Osteoblast (primary cell): Measurements from ENCODE around the gene SLC18A2. TPM values are rescaled to one million over a fixed set of nuclear protein-coding genes. Genes with fewer than 3 reads are reported as not detected.

Source experiments
- DNase-seq: peaks from one replicate; pipeline ENCODE4 v3.0.0; 2011; ENCODE audit warnings: low spot score, mixed read lengths; ENCODE audit not compliant: insufficient read length; ENCODE audit errors: missing footprints
- H2AFZ ChIP-seq: 2 replicates; pipeline ENCODE4 v1.6.0; 2011; ENCODE audit warnings: mild to moderate bottlenecking, low read length
- H3K27ac ChIP-seq: 2 replicates; pipeline ENCODE4 v1.5.1; 2011; ENCODE audit warnings: mild to moderate bottlenecking, low read depth, low read length, moderate library complexity
- H3K27me3 ChIP-seq: 2 replicates; pipeline ENCODE4 v1.6.0; 2012; ENCODE audit warnings: mild to moderate bottlenecking, control low read depth, inconsistent platforms, low read length, moderate library complexity; ENCODE audit not compliant: insufficient read depth
- H3K36me3 ChIP-seq: 2 replicates; pipeline ENCODE4 v1.5.1; 2011; ENCODE audit warnings: mild to moderate bottlenecking, low read length, control low read depth, moderate library complexity; ENCODE audit not compliant: insufficient read depth
- H3K4me1 ChIP-seq: 2 replicates; pipeline ENCODE4 v1.5.1; 2011; ENCODE audit warnings: mild to moderate bottlenecking, low read length, control low read depth, moderate library complexity; ENCODE audit not compliant: insufficient read depth
- H3K4me2 ChIP-seq: 2 replicates; pipeline ENCODE4 v1.6.0; 2011; ENCODE audit warnings: mild to moderate bottlenecking, low read length; ENCODE audit not compliant: insufficient read depth
- H3K4me3 ChIP-seq: fragments of 200-600 bp; sonication (generic); 3 replicates; pipeline ENCODE4 v1.5.1; 2012; ENCODE audit warnings: mild to moderate bottlenecking, low read length, inconsistent platforms; ENCODE audit not compliant: insufficient read depth
- H3K79me2 ChIP-seq: 2 replicates; pipeline ENCODE4 v1.6.0; 2012; ENCODE audit warnings: mild to moderate bottlenecking, low read length, control low read depth, inconsistent platforms; ENCODE audit not compliant: insufficient read depth
- H3K9me3 ChIP-seq: 2 replicates; pipeline ENCODE4 v1.5.1; 2011; ENCODE audit warnings: low read depth, low read length, control low read depth
- H4K20me1 ChIP-seq: 2 replicates; pipeline ENCODE4 v1.6.0; 2012; ENCODE audit warnings: mild to moderate bottlenecking, low read length, control low read depth; ENCODE audit not compliant: insufficient read depth
- total RNA-seq: library from RNA; depleted of rRNA; stranded (reverse); fragments of >200 nt; gene quantifications from 2 replicates; pipeline ENCODE4 v1.2.3, GENCODE V29; 2012
- TF ChIP-seq, protein P1 (sequence below): IDR thresholded peaks from 2 replicates; pipeline ENCODE4 v1.5.1; 2011; ENCODE audit warnings: mild to moderate bottlenecking, low read depth, low read length, moderate library complexity; ENCODE audit errors: extremely low read depth

Gene SLC18A2
- total RNA-seq, 1 donor, result not detected

DNA sequence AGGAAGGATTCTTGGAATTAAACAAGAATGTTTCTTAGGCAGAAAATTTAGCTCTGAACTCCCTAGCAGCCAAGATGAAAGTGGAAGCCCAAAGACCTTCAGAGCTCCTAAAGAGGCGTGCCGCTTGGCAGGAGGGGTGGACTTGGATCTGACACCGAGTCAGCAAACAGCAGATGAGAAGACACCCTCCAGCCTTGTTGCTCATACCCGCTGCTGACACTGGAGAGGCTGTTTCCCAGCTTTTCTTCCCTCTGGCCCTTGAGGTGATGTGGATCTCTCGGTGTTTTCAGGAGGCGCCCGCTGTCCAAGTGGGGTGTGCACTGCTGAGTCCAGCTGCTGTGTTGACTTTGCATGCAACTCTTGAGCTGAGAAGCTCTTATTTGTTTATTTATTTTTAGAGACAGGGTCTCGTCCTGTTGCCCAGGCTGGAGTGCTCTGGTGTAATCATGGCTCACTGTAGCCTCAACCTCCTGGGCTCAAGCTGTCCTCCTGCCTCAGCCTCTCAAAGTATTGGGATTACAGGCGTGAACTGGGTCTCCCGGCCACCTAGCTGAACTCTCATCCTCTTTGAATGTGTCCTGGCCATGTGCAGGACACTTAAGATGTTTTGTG is 21.5 kb downstream of the SLC18A2 start:
- no peak overlapping the region for H2AFZ ChIP-seq
- H3K4me1 ChIP-seq, result no peaks in the 10 kb centered on the region
- no peak overlapping the region for H3K27ac ChIP-seq
- H3K27me3 ChIP-seq, result peaks cover 24% of the 10 kb centered on the region
- DNase-seq, result no peak
- H3K79me2 ChIP-seq, result no peaks in the 10 kb centered on the region
- H3K36me3 ChIP-seq, result no peaks in the 10 kb centered on the region
- no peak overlapping the region for H3K4me2 ChIP-seq
- H3K9me3 ChIP-seq, result no peaks in the 10 kb centered on the region
- H3K4me3 ChIP-seq, result no peak overlapping the region
- TF ChIP-seq, protein P1, sequence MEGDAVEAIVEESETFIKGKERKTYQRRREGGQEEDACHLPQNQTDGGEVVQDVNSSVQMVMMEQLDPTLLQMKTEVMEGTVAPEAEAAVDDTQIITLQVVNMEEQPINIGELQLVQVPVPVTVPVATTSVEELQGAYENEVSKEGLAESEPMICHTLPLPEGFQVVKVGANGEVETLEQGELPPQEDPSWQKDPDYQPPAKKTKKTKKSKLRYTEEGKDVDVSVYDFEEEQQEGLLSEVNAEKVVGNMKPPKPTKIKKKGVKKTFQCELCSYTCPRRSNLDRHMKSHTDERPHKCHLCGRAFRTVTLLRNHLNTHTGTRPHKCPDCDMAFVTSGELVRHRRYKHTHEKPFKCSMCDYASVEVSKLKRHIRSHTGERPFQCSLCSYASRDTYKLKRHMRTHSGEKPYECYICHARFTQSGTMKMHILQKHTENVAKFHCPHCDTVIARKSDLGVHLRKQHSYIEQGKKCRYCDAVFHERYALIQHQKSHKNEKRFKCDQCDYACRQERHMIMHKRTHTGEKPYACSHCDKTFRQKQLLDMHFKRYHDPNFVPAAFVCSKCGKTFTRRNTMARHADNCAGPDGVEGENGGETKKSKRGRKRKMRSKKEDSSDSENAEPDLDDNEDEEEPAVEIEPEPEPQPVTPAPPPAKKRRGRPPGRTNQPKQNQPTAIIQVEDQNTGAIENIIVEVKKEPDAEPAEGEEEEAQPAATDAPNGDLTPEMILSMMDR, result no peak
- H4K20me1 ChIP-seq, result no peaks in the 10 kb centered on the region

- TF ChIP-seq, protein P1, result no peak
- Histone ChIP-seq H3K4me1 (no peaks in the 10 kb centered on the region), H3K27me3 (peaks cover 24% of the 10 kb centered on the region), H3K4me2 (no peak overlapping the region), H3K9me3 (no peaks in the 10 kb centered on the region), H3K4me3 (no peak overlapping the region), H4K20me1 (no peaks in the 10 kb centered on the region), H3K79me2 (no peaks in the 10 kb centered on the region), H3K27ac (no peak overlapping the region), H2AFZ (no peak overlapping the region), H3K36me3 (no peaks in the 10 kb centered on the region)
- no peak for DNase-seq
Observed at GRCh38 chr10:117262903-117263293, 22.0 kb downstream of the SLC18A2 start.

GRCh38 chr10:117264782-117265181 is 23.9 kb downstream of the SLC18A2 start:
- Histone ChIP-seq H3K79me2 (no peaks in the 10 kb centered on the region), H3K4me1 (no peaks in the 10 kb centered on the region), H3K4me2 (no peak overlapping the region), H3K9me3 (no peaks in the 10 kb centered on the region), H3K36me3 (no peaks in the 10 kb centered on the region), H3K27ac (no peak overlapping the region), H4K20me1 (no peaks in the 10 kb centered on the region), H3K4me3 (no peak overlapping the region), H2AFZ (no peak overlapping the region), H3K27me3 (peaks cover 18% of the 10 kb centered on the region)
- TF ChIP-seq, protein P1, result no peak
- DNase-seq, result no peak

DNA sequence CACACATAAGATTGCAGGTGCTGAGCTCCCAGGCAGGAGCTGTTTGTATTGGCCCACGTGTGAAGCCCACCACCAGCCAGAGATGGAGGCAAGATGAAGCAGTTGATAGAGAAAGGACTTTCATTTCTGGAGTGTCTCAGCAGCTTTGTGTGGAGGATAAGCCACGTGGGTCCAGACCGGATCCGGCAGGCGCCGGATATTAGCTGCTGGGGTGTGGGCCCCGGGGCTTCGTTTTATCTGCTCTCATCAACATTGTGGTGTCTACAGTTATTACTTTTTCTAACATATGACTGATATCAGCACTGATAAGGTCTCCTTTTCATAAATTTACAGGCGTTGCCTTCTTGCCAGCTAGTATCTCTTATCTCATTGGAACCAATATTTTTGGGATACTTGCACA is 25.5 kb downstream of the SLC18A2 start:
- Histone ChIP-seq H3K9me3 (no peaks in the 10 kb centered on the region), H3K27me3 (peaks cover 7% of the 10 kb centered on the region), H3K27ac (no peak overlapping the region), H3K79me2 (no peaks in the 10 kb centered on the region), H2AFZ (no peak overlapping the region), H4K20me1 (no peaks in the 10 kb centered on the region), H3K36me3 (no peaks in the 10 kb centered on the region), H3K4me1 (no peaks in the 10 kb centered on the region), H3K4me2 (no peak overlapping the region), H3K4me3 (no peak overlapping the region)
- TF ChIP-seq, protein P1, result no peak
- DNase-seq, result no peak
